Renal cortex interstitium (tissue), 15 donors: Measurements from ENCODE around the gene MLANA. TPM values are rescaled to one million over a fixed set of nuclear protein-coding genes. Genes with fewer than 3 reads are reported as not detected.
A peak's percentile ranks its signal among the peaks of the same experiment; 100 is the strongest.

ENCODE experiments used
- DNase-seq, 11 donors: peaks; one replicate each; pipeline ENCODE4 v3.0.0-alpha.2; 2013; ENCODE audit warnings: low read depth in 9 of 11, low spot score in 4 of 11; ENCODE audit errors: extremely low read depth in 1 of 11
- long read RNA-seq, 16 experiments: transcript quantifications; one replicate each; lab custom pipeline, GENCODE V29; 2026
- polyA plus RNA-seq, 3 donors: library from polyadenylated mRNA; unstranded; fragments of 120-200 nt; gene quantifications; one replicate each; pipeline ENCODE4 v1.2.1, GENCODE V29; 2013; ENCODE audit not compliant: insufficient read length in 3 of 3

Gene MLANA
- polyA plus RNA-seq = 1 to 10 TPM; 1.0 to 1.4 (median 1.4) TPM
- long read RNA-seq, donor 1 = 0 reads
- long read RNA-seq, donor 2 = 0 reads
- long read RNA-seq, donor 3 = 0 reads
- long read RNA-seq, donor 4 = 0 reads
- long read RNA-seq, donor 5 = 0 reads
- long read RNA-seq, donor 6 = 0 reads
- long read RNA-seq, donor 7 = 0 reads
- long read RNA-seq, donor 8 = 0 reads
- long read RNA-seq, donor 9 = 0 reads
- long read RNA-seq, donor 10 = 0 reads
- long read RNA-seq, donor 11 = 0 reads
- long read RNA-seq, donor 12 = 0 reads
- long read RNA-seq, donor 13 = 0 reads
- long read RNA-seq, donor 14, partial matches to known transcripts = 56 of 56 reads
- long read RNA-seq, donor 14, other reads (novel, unspliced or antisense) = 0 of 56 reads
- long read RNA-seq, donor 15 = 0 reads
- long read RNA-seq, donor 16, partial matches to known transcripts = 227 of 238 reads
- long read RNA-seq, donor 16, other reads (novel, unspliced or antisense) = 11 of 238 reads

GRCh38 chr9:5890641-5891040 is at the start of gene MLANA:
Gene MLANA (plus strand): TSS chr9:5890889. CDS start chr9:5892475, 1,586 bp downstream.
- DNase-seq = no peak

GRCh38 chr9:5841771-5842573 is 48.7 kb upstream of the MLANA start:
- no peak for DNase-seq

- DNase-seq = no peak
These were observed 47.5 kb upstream of the MLANA start for GRCh38 chr9:5842929-5843793.

GRCh38 chr9:5843794-5844471 is 46.8 kb upstream of the MLANA start:
- peak in 6 of 11 donors; percentile 40 to 80 (median 68) for DNase-seq

GRCh38 chr9:5845157-5845531 is 45.5 kb upstream of the MLANA start:
- DNase-seq = no peak

- no peak for DNase-seq
These were observed 44.6 kb upstream of the MLANA start for GRCh38 chr9:5846096-5846495.

- DNase-seq = no peak
These were observed 44.2 kb upstream of the MLANA start for GRCh38 chr9:5846501-5846921.

- no peak for DNase-seq
These were observed 42.3 kb upstream of the MLANA start for GRCh38 chr9:5848372-5848882.

- DNase-seq = no peak
These were observed 40.0 kb upstream of the MLANA start for GRCh38 chr9:5850724-5851122.

- no peak for DNase-seq
These were observed 39.2 kb upstream of the MLANA start for GRCh38 chr9:5851445-5851844.

GRCh38 chr9:5852987-5853386 is 37.7 kb upstream of the MLANA start:
- DNase-seq = no peak

- no peak for DNase-seq
These were observed 37.1 kb upstream of the MLANA start for GRCh38 chr9:5853617-5854016.

GRCh38 chr9:5854063-5854790 is 36.5 kb upstream of the MLANA start:
- no peak for DNase-seq

GRCh38 chr9:5857928-5858327 is 32.8 kb upstream of the MLANA start:
- no peak for DNase-seq

GRCh38 chr9:5858833-5859232 is 31.9 kb upstream of the MLANA start:
- DNase-seq = no peak

- DNase-seq = no peak
These were observed 27.5 kb upstream of the MLANA start for GRCh38 chr9:5863092-5863746.

GRCh38 chr9:5864446-5864845 is 26.2 kb upstream of the MLANA start:
- DNase-seq = no peak
